Lung (tissue), 12 donors: ENCODE measurements around the gene UBE2V1. TPM values are rescaled to one million over a fixed set of nuclear protein-coding genes. Genes with fewer than 3 reads are reported as not detected.

Experiments
- ATAC-seq: fragments of 200-7000 bp; cut with Tn5 transposase; one replicate; pipeline ENCODE4 v1.9.1; 2020; ENCODE audit warnings: moderate number of reproducible peaks; ENCODE audit not compliant: insufficient read depth, low FRiP score
- DNase-seq, 3 donors: peaks; one replicate each; pipeline ENCODE4 v3.0.0-alpha.2; 2013 to 2017
- H3K27ac ChIP-seq, 2 donors: one replicate each; pipeline ENCODE4 v1.5.1; 2013; ENCODE audit warnings: mild to moderate bottlenecking in 2 of 2, moderate library complexity in 2 of 2, control low read depth in 1 of 2, inconsistent platforms in 1 of 2, low read depth in 1 of 2, low read length in 1 of 2
- H3K27me3 ChIP-seq, 3 donors: one replicate each; pipeline ENCODE4 v1.5.1; 2013; ENCODE audit warnings: low read length in 2 of 3; ENCODE audit not compliant: control insufficient read depth in 3 of 3, insufficient read depth in 3 of 3
- H3K36me3 ChIP-seq, 4 donors: one replicate each; pipeline ENCODE4 v1.5.1; 2013; ENCODE audit warnings: low read length in 4 of 4, mild to moderate bottlenecking in 1 of 4, moderate library complexity in 1 of 4; ENCODE audit not compliant: control insufficient read depth in 4 of 4, insufficient read depth in 4 of 4
- H3K4me1 ChIP-seq, 5 donors: one replicate each; pipeline ENCODE4 v1.5.1; 2013; ENCODE audit warnings: low read length in 5 of 5, mild to moderate bottlenecking in 2 of 5, moderate library complexity in 1 of 5; ENCODE audit not compliant: control insufficient read depth in 5 of 5, insufficient read depth in 5 of 5
- H3K4me3 ChIP-seq: one replicate; pipeline ENCODE4 v1.5.1; 2013; ENCODE audit warnings: mild to moderate bottlenecking, control low read depth, moderate library complexity
- H3K9ac ChIP-seq, 2 donors: one replicate each; pipeline ENCODE4 v1.5.1; 2013; ENCODE audit warnings: low read length in 2 of 2, control low read depth in 1 of 2; ENCODE audit not compliant: insufficient read depth in 1 of 2
- H3K9me3 ChIP-seq, 4 donors: one replicate each; pipeline ENCODE4 v1.5.1; 2013; ENCODE audit warnings: low read length in 3 of 4, mild to moderate bottlenecking in 1 of 4, moderate library complexity in 1 of 4; ENCODE audit not compliant: control insufficient read depth in 4 of 4, insufficient read depth in 3 of 4
- CTCF ChIP-seq: IDR thresholded peaks from 2 replicates; pipeline ENCODE4 v1.5.1; 2012; ENCODE audit warnings: mild to moderate bottlenecking; ENCODE audit errors: control extremely low read depth, extremely low read depth
- WGBS, 2 donors: extraction: QIAGEN DNeasy Blood & Tissue Kit; methylation state at CpG; one replicate each; pipeline ENCODE4 v1.1.7; 2013; 5-methylcytosine and 5-hydroxymethylcytosine counted together
- polyA plus RNA-seq, 2 donors: library from polyadenylated mRNA; stranded (reverse); fragments of 200-250 nt; gene quantifications; one replicate each; pipeline ENCODE4 v1.2.1, GENCODE V29; 2013
- total RNA-seq, 2 donors: library from RNA; depleted of rRNA in 1 of 2; stranded (reverse); fragments of >200 nt in 1 of 2; gene quantifications; one replicate each; pipeline ENCODE4 v1.2.1, GENCODE V29; 2014 to 2021
- donor health status: control.
- donor health status: control.
- donor health status: Bipolar disorder and iron deficiency.
- donor health status: healthy.
- donor health status: DM: yes; HTN: yes; CAD: no.

The UBE2V1 gene
- total and polyA plus RNA-seq, 4 donors = 56.4 to 103 (median 69.2) TPM

- ATAC-seq (no peak), DNase-seq (no peak)
- Histone ChIP-seq H3K4me3 (no peak overlapping the region), H3K36me3 (no peaks in the 10 kb centered on the region), H3K4me1 (peaks cover 0 to 30% (median 7%) of the 10 kb centered on the region in 5 donors), H3K9me3 (no peaks in the 10 kb centered on the region), H3K27ac (no peak overlapping the region), H3K27me3 (no peaks in the 10 kb centered on the region), H3K9ac (no peak overlapping the region)
- no peak for TF ChIP-seq CTCF
- 90 to 94% methylated on average over 21 of the region's 21 CpGs for WGBS, 2 donors
These were observed 55.8 kb downstream of the UBE2V1 start for GRCh38 chr20:50056951-50057713.

GRCh38 chr20:50056408-50056926, 56.5 kb downstream of the UBE2V1 start:
- no peak overlapping the region for H3K27ac ChIP-seq
- no peak for TF ChIP-seq CTCF
- no peak overlapping the region for H3K9ac ChIP-seq
- peaks cover 0 to 30% (median 7%) of the 10 kb centered on the region in 5 donors for H3K4me1 ChIP-seq
- no peaks in the 10 kb centered on the region for H3K36me3 ChIP-seq
- no peak for DNase-seq
- H3K9me3 ChIP-seq = no peaks in the 10 kb centered on the region
- no peak overlapping the region for H3K4me3 ChIP-seq
- no peaks in the 10 kb centered on the region for H3K27me3 ChIP-seq
- no peak for ATAC-seq
- WGBS, 2 donors = 95% methylated on average over 9 of the region's 9 CpGs

- Histone ChIP-seq H3K9ac (no peak overlapping the region), H3K4me1 (peaks cover 0 to 30% (median 7%) of the 10 kb centered on the region in 5 donors), H3K4me3 (no peak overlapping the region), H3K9me3 (no peaks in the 10 kb centered on the region), H3K36me3 (no peaks in the 10 kb centered on the region), H3K27ac (no peak overlapping the region), H3K27me3 (no peaks in the 10 kb centered on the region)
- ATAC-seq = no peak
- TF ChIP-seq CTCF = no peak
- DNase-seq = no peak
- 81 to 84% methylated on average over 14 of the region's 14 CpGs for WGBS, 2 donors
These were observed 57.3 kb downstream of the UBE2V1 start for GRCh38 chr20:50055524-50056083.
